Fibroblast of lung (primary cell): ENCODE results near the gene OR14I1.

Experiments
- CTCF ChIP-seq, 2 donors: IDR thresholded peaks in 1 of 2; conservative IDR thresholded peaks in 1 of 2; 1 replicate in 1 of 2; 2 replicates in 1 of 2; pipeline ENCODE4 v1.5.1; 2011 to 2012; ENCODE audit warnings: low read length in 2 of 2, control low read depth in 1 of 2, inconsistent platforms in 1 of 2, low read depth in 1 of 2, mild to moderate bottlenecking in 1 of 2
- EZH2 ChIP-seq: IDR thresholded peaks from 2 replicates; pipeline ENCODE4 v1.5.1; 2012; ENCODE audit warnings: low read length, control low read depth, mild to moderate bottlenecking; ENCODE audit errors: missing control alignments

DNA sequence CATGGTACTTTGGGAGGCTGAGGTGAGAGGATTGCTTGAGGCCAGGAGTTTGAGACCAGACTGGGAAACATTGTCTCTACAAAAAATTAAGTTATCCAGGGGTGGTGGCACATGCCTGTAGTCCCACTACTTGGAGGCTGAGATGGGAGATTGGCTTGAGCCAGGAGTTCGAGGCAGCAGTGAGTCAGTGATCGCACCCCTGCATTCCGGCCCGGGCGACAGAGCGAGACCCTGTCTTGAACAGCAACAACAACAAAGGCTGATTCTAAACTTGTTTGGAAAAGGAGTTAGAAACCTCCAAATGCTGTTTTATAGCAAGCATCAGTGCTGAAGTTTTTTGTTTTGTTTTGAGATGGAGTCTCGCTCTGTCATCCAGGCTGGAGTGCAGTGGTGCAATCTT, 38.3 kb upstream of the OR14I1 start:
- TF ChIP-seq EZH2, result no peak
- TF ChIP-seq CTCF (conservative IDR thresholded peaks at IDR 0.05 in 1 of 2, IDR thresholded peaks at IDR 0.05 in 1 of 2; ENCODE audit: low read depth in 1 of 2, low read length in 2 of 2), result no peak
